GM19452 (cell line): ENCODE results near the gene NCR2.

Experiments used
- ATAC-seq: cut with Tn5 transposase; IDR thresholded peaks from one replicate; pipeline ENCODE4 v1.9.1; 2021; ENCODE audit not compliant: unreplicated experiment

Gene NCR2

DNA sequence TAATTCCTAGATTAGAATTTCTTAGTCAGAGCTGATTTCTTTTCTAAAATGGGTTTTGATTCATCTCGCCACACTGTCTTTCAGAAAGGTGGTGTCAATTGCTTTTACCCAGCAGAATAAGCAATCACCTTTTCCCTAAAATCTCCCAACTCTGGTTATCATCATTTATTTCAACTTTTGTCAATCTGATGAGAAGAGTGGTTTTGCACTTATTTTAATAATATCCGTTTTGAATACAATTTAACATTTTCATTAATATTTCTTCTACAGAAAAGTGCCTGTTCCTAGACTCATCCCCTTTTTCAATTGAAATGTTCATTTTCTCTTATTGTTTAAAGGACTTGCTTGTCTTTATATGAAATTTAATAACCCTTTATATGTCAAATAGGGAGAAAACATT lies 8.2 kb upstream of the NCR2 start:
- no peak for ATAC-seq

DNA sequence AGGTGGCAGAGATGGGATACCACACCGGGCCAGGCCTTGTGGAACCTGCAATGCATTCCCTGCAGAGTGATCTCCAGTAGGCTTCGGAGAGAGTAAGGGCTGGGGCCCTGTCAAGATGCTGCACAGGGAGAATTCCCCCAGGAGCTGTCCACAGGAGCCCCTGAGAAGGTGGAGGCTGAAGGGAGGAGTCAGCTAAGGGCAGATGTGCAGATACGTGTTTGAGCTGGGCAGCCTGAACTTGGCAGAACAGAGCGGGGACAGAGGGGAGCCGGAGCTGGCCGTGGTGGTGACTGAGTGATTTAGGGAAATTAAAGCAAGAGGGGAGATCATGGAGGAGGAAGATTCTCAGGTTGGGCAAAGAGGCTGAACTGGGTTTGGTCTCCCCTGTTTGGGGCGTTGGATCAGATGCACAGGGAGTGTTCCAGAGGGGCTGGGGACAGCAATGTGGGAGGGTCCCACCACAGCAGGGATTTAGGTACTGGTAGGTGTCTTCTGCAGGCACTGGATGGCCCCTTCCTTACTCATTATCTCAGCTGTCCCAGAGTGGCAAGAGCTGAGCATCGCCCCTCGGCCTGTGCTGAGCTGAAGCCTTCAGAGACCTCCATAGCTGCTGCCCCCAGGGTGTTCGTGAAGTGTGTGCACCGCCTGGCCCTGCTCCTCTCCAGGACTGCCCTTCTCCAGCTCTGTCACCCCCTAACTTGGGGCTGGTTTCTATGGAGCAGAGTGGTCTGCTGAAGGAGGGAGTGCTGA lies 3.8 kb upstream of the NCR2 start:
- ATAC-seq, result no peak

DNA sequence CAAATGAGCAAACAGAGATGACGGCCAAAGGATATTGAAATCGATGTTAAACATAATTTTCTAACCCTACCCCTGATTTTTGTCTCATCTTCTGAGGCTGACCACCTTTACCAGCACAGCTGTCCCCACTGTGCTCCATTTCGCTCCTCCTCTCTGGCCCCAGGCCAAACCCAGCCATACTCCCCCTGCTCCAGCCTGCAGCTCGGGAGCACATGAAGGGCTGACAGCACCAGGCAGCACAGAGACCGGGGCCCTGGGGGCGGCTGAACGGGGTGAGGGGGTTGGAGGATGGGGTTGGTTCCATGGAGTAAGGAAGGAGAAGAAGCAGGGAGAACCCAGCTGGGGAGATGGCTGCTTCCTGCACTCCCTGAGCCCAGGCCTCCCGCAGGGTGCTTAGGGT lies 3.2 kb upstream of the NCR2 start:
- no peak for ATAC-seq

DNA sequence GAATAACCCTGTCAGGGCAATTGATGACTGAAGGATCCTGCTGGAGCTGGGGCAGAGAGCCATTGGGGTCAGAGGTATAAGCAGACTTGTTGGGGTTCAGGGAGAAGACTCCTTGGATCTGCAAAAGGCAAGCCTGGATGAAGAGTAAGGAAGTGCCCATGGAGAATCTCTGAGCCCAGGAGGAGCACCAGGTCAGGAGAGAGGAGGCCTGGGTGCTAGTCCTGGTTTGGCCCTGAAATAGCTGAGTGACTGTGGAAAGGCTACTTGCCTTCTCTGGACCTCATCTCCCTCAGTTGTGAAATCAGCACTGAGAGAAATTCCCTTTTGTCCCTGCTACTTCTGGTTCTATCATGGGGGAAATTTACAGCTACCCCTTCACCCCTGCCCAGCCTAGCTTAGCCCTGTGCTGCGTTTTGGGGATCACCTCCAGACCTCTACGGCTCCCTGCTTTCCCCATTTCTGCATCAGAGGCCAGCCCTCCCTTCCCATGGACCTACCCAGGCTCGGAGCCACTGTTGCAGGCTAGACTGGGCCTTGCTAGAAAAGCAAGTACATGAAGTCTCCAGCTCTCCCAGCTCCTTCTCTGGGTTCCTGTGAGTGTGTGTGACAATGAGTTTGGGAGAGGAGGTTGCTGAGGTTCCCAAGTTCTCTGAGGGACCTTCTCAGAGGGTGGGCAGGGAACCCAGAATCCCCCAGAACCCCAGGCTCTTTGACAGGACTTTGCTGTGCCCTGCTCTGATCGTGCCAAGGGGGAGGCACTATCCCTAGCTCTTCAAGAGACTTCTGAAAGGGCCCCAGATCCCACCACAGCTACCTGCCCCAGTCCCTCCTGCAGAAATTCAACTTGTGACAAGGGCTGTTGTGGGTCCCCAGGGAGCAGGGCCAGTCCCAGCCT lies 2.3 kb upstream of the NCR2 start:
- ATAC-seq, result no peak

DNA sequence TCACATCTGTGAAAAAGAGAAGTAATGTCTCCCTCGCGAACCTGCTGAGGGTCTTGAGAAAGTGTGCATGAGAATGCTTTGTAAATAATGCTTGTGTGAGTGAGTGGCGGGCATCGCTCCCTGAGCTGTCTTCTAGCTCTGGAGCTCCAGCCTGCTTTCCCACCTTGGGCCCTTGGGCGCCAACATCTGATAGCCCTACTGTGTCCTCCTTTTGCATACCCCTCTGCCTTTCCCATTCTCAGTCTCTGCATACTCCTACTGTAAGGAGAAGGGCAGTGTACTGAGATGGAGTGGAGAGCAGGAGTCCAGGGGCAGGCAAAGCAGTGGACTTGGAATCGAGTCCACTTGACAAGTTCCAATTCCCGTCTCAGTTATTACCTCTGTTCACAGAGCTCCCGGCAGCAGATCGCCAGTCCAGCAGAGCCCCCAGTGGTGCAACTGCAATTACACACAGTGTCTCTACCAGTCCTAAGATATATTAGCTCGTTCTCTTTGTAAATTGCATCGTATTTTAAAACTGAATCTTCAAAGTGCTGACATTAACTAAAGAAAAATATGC lies 847 bp upstream of the NCR2 start:
- no peak for ATAC-seq

DNA sequence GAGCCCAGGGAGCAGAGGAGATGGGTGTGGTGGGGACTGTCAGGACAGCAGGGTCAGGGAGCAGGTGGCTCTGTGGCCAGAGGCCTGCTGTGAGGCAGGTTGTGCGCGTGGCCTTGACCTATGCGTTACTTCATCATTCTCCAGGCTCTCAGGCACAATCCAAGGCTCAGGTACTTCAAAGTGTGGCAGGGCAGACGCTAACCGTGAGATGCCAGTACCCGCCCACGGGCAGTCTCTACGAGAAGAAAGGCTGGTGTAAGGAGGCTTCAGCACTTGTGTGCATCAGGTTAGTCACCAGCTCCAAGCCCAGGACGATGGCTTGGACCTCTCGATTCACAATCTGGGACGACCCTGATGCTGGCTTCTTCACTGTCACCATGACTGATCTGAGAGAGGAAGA lies 535 bp downstream of the NCR2 start:
- no peak for ATAC-seq

DNA sequence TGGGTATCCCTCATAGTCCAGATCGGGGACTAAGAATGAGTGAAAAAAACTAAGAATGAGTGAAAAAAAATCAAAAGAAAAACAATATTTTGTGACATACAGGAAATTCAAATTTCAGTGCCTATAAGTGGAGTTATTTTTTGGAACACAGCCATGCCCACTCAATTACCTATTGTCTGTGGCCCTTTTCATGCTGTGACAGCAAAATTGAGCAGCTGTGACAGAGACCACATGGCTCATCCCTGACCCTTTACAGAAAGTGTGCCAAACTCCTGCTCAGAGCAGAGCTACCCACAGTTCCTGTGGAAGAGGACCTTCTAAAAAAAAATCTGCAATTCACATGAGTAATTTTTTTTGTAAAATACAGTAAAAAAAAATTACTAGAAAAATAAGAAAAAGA lies 1.4 kb downstream of the NCR2 start:
- ATAC-seq, result no peak

DNA sequence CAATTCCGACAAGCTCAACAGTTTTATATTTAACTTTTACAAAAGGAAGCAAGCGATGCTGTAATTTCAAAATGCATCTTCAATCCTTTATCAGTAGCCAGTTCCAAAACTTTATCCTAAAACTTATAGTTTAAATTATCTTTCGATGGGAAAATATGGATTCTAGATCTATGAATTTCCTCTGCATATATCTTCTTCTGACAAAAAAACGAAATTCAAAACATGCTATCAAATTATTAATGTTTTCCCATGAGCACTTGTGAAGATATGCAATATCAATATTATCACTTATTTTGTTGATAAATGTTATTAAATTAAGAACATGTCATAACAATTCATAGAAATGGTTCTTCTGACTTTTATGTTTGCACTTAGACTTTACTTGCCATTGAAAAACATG lies 2.3 kb downstream of the NCR2 start:
- ATAC-seq, result no peak

DNA sequence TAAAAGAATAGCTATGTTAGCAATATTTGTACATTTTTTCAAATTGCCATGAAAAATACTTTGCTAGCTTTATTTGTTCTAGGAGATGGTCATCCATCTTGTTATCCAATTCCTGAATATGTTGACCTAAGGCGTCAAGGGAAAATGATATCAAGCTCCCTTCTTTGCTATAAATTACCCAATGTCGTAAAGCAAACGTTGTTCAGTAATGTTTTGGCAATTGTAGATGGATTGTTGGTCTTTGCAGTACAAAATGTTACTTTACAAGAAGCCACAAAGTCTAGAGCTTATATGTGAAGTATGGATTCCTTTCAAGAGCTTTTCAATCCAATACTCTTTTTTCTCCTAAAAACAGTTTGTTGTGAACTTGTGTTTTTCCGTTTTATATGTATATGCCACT lies 3.3 kb downstream of the NCR2 start:
- ATAC-seq, result no peak

DNA sequence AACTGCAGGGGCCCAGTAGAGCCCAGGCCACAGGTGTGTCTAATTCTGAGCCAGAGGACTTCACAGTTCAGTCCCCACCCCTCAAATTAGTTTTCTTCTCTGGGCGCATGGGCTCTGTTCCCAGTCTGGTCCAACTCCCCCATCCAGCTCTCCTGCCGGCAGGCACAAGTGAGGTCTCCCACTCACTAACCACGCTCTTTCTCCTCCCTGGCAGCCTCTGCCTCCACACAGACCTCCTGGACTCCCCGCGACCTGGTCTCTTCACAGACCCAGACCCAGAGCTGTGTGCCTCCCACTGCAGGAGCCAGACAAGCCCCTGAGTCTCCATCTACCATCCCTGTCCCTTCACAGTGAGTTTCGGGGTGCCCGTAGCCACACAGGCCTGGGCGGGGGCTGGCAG lies 6.2 kb downstream of the NCR2 start:
- no peak for ATAC-seq

DNA sequence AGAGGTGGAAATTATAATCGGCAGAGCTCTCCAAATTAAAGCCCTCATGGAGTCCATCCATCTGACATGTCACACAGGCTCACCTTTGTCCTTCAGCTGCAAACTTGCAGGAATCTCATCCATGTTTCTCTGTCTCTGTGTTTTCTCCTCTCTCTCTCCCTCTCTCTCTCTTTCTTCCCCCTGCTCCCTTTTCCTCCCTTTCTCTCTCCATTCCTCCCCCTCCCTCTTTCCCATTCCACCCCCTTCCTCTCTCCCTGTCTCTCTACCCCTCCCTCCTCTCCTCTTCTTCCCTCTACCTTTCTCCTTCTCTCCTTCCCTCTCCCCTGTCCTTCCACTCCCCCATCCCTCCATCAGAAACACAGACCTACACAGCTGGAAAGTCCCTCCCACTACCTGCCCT lies 6.8 kb downstream of the NCR2 start:
- ATAC-seq, result no peak

DNA sequence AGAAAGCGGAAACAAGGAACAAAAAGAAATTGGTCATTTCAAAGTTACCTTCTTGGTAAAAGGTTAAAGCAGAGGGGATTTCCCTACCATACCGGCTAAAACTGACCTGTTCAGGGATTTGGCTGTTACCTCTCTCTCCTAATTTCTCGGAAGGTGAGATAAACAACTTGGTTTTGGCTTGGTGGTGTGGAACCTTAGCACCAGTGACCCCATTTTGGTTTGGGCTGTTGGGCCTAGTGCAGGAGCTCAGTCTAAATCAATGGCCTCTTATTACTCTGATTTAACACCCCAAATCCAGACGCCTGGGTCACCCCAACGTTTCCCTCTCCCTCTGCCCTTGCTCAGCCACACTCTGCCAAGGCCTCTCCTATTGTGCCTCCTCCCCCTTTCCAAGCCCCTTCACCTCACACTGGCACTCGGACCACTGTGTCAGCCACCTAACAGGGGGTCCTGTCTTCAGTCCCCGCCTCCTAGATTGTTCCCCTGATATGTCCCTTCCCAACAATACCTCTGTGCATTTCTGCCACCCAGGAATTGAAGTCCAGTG lies 8.3 kb downstream of the NCR2 start:
- ATAC-seq, result no peak

DNA sequence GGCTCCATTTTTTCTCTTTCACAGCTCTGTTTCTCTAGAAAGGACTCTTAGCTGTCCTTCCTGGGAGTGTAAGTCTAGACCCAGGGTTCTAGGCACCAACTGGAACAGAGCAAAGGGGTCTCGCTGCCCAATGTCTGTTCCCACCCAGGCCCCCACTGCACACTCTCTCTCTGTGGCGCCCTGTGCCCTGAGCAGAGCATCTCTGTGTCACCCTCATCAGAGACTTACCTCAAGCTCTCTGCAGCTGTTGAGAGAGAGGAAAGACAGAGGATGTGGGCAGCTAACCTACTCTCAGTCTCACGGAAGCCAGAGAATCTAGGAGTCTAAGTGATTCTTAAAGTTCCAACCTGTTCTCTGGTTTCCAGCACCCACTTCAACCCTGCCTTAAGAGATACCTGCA lies 9.5 kb downstream of the NCR2 start:
- no peak for ATAC-seq

DNA sequence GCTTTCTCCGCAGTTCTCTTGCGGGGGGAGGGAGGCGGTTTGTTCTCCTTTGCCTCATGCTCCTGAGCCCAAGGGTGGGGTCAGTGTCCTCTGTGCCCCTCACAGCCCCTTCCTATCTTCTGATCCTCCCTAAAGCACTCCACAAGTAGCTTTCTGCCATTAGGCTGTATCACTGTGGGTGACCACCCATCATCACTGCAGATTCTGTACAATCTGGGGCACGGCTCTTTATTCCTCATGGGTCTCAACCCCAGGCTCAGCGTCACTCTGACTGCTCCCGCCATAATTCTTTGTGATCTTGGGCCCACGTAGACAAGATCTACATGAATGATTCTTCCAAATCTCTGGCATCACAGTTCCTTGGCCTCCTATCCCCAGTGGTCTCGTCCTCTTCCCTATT lies 10.5 kb downstream of the NCR2 start:
- ATAC-seq, result no peak

DNA sequence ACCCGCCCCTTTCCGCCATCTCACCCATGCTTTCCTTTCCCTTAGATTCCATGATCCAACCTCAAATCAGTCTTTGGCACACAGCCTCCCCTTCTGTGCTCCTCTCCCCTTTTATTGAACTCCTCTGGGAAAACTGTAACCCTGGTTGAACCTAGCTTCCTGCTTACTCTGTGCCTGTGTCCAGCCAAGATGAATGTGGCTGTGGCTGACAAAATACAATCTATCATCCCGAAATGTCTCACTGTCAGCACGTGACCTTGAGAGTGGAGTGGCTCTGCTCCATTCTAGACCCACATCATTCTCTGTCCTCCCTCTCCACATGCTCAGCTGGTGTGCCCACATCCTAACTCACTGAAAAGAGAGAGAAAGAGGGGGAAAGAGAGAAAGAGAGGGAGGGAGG lies 11.0 kb downstream of the NCR2 start:
- no peak for ATAC-seq

DNA sequence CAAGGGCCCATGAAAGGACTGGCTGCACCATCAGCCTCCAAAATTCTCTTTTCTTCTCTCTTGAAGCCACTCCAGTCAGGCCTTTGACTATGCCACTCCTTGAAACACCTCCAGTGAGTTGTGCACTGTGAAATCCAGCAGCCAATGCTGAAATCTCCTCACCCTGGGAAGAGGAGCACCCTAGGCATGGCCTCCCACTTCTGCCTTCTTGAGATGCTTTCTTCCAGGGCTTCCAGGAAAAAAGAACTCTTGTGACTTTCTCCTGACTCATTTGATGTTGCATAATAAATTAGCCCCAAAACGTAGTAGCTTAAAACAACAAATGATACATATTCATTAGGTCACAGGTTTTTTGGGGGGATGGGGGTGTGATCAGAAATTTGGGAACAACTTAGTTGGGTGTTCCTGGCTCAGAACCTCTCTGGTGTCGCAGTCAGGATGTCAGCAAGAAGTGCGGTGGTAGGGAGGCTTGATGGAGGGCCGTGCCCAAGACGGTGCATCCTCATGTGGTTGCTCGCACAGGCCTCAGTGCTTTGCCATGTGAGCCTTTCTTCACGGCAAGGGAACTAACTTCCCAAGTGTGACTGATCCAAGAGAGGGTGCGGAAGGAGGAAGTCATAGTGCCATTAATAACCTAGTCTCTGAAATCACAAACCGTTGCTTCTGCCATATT lies 12.1 kb downstream of the NCR2 start:
- ATAC-seq, result no peak

DNA sequence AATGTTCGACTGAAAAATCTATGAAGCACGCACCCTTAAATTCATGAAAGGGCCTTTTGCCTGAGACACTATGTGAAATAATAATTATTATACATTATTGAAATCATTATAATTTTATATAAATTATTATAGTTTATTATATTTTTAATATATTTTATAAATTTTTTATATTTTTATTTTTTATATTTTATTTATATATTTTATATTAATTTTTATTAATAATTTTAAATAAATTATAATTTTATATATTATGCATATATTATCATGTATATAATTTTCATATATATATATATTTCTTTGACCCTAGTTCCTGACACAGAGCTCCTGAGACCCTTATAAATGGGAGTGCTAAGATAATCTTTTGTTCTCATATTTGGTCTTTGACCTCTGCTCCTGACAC lies 13.5 kb downstream of the NCR2 start:
- ATAC-seq, result no peak

DNA sequence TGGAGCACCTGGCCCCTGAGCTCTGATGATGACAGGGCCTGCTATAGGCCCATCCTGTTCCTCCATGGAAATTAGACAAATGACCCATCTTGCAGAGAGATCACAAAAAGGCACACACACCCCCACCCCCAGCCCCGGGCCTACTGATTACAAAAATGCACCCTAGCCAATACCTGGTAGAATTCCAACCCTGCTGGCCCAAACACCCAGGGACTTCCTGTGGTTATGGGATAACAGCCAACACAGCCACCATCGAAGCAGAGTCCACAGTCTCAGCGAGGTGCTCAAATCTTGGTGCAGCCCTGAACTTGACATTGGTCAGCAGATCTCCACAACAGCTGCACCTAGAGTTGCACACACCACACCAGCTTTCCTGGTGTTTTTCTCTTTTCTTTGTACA lies 17.0 kb downstream of the NCR2 start:
- ATAC-seq, result no peak

DNA sequence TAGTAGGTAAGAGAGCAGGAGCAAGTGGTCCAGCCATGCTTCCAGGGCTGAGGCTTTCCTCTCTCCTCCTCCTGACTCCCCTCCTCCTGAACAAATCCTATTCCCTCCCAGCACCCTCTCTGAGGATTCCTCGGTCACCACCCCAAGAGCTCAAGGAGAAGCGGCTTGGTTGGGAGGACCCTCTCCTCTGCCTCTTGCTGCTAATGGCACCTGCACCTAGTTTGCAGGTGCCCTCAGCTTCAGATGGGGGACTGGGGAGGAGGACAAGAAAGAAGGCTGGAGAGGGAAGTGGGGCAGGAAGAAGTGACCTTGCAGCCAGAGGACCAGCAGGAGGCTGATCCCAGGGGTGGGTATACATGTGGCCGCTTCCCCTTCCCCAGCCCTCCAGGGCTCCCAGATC lies 17.5 kb downstream of the NCR2 start:
- no peak for ATAC-seq

DNA sequence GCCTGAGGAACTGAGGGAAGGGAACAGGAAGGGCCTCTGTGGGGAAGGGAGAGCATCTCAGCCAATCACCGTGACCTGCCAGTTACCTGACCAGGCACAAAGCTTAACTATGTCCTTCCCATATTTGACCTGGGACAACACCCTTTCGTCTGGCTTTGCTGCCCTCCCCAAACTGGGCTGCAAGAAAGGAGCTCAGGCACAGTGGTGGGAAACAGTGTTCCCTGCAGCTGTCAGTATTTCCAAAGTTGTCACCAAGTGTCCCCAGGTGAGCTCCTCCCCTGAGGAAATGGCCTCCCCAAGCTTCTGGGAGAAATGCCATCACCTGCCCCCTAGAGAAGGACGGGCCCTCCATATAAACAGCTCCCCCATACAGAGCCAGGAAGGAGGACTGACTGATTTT lies 17.9 kb downstream of the NCR2 start:
- ATAC-seq, result no peak

DNA sequence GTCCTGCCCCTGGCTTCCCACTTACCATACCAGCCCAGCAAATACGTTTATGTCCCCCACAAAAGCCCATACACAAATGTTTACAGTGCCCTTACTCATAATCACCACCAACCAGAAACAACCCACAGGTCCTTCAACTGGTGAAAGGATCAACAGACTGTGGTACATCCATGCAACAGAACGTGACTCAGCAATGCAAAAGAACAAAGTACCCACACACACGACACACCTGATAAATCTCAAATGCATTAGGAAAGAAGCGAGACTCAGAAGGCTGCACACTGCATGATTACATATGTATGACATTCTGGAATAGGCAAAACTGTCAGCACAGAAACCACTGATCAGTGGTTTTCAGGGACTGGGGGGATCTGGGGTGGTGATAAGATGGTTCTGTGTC lies 20.5 kb downstream of the NCR2 start:
- ATAC-seq, result no peak
